PC-3 (cell line): ENCODE measurements around the gene FKBP11.

Experiments used
- EZH2 ChIP-seq: fragments of 300-600 bp; sonication (generic); IDR thresholded peaks from one replicate; pipeline ENCODE4 v1.6.1; 2017; ENCODE audit warnings: antibody characterized with exemption, mild to moderate bottlenecking, low read length; ENCODE audit not compliant: unreplicated experiment
- TF ChIP-seq, protein P1 (sequence below): fragments of 300-600 bp; sonication (generic); conservative IDR thresholded peaks from 2 replicates; pipeline ENCODE4 v1.5.1; 2017; ENCODE audit warnings: antibody characterized with exemption, low read depth, mild to moderate bottlenecking, low read length

DNA sequence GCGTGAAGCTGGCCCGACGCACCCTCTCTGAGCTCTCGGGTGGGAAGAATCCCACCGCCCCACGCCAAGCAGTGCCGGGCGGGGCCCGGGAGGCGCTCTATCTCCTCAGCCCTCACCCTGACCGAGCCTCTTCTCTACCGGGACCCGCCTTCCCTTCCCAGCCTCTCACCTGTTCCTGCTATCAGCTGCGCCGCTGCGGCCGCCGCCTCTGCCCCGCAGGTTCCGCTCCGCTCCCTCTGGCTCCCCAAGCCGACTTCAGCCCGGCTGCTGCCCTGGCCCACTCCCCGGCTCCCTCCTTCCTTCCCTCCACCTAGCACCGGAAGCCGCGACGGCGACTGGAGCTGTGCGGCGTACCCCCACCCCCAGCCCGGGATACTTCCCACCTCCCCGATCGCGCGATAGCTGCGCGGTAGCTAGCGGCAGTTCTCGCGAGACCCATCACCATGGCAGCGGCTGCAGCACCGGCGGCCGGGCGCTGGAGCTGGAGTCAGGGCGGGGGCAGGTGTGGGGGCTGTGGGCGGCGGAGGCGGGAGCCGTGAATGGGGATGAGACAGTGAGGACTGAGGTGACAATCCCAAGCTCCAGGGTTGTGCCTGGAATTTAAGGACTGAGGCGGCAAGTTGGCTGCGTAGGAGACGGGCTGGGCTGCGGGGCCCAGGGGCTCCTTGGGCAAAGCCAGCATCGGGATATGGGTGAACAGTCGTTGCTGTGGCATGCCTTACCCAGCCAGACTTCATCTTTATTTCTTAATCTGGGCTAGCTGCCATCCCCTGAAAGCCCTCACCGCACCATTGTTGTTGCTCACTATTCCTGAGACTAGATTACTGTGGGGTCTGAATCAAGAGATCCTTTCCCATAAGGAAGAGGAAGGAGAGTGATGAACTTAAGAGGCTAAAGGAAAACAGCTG, 32.1 kb upstream of the FKBP11 start, which contains the start of gene ARF3:
- TF ChIP-seq, protein P1, sequence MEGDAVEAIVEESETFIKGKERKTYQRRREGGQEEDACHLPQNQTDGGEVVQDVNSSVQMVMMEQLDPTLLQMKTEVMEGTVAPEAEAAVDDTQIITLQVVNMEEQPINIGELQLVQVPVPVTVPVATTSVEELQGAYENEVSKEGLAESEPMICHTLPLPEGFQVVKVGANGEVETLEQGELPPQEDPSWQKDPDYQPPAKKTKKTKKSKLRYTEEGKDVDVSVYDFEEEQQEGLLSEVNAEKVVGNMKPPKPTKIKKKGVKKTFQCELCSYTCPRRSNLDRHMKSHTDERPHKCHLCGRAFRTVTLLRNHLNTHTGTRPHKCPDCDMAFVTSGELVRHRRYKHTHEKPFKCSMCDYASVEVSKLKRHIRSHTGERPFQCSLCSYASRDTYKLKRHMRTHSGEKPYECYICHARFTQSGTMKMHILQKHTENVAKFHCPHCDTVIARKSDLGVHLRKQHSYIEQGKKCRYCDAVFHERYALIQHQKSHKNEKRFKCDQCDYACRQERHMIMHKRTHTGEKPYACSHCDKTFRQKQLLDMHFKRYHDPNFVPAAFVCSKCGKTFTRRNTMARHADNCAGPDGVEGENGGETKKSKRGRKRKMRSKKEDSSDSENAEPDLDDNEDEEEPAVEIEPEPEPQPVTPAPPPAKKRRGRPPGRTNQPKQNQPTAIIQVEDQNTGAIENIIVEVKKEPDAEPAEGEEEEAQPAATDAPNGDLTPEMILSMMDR, result no peak
- no peak for TF ChIP-seq EZH2
